LoVo (cell line): ENCODE measurements around the gene OLFML2B.

ENCODE experiments used
- DNase-seq: peaks from one replicate; pipeline ENCODE4 v3.0.0-alpha.2; 2016; ENCODE audit warnings: low spot score

The OLFML2B gene

DNA sequence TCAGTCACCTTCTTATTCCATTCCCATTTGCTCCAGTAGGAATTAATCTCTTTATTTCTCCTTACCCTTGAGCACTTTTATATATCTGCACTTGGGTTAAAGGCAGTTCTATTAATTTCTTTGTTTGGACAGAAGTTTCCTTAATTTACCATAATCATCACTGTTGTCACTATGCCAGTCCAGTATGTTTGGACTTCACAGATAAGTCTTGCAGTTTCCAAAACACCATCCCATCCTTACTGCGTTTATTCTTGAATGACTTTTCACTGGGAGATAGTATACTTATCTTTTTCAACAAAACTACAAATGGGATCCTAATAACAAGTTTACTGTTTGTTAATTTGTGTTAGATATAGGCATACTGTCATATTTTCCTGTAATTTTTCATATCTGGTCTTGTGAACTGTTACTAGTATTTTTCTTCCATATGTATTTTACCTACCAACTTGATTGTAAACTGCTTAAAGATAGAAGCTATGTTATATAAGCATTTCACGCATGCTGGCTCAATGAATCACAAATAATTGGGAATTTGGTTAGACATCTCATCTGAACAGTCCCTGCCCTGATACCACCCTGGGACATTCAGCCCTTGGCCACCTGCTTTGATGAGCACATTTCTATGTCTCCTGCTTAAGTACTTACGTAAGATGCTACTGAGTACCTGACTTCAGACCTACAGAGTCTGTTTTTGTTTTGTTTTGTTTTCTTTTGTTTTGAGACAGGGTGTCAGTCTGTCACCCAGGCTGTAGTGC, 78.2 kb downstream of the OLFML2B start:
- no peak for DNase-seq

DNA sequence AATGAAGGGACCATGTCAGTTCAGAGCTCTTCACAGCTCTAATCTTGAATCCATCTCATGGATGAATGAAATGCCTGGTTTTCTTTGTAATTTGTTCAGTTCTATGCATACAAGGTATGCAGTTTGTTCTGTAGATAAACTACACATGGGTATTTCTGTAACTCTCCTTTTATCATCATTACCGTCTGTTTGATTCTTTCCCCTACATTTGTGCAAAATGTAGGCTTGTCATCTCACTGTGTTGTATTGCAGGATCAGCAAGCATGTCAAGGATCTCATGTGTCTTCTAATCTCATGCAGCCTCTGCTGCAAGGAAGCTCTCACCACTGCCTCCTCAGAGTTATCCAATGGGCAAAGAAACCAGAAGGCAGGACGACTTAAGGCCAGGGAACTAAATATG, 79.3 kb downstream of the OLFML2B start:
- DNase-seq = no peak

DNA sequence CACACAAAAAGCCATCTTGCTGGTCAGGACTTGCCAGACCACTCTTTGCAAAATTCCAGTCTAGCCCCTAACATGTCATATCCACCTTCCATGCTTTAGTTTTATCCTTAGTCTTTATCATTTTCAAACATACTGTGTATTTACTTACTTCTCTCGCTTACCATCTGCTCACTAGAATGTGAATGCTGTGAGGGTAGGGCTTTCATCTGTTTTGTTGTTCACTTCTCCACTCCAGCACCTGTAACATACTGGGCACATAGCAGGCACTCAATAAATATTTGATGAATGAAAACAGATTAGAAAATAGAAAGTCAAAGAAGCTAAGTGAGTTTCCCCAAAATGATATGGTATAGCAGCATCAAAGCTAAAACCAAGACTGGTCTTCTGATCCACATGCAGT, 79.9 kb downstream of the OLFML2B start:
- DNase-seq = no peak

DNA sequence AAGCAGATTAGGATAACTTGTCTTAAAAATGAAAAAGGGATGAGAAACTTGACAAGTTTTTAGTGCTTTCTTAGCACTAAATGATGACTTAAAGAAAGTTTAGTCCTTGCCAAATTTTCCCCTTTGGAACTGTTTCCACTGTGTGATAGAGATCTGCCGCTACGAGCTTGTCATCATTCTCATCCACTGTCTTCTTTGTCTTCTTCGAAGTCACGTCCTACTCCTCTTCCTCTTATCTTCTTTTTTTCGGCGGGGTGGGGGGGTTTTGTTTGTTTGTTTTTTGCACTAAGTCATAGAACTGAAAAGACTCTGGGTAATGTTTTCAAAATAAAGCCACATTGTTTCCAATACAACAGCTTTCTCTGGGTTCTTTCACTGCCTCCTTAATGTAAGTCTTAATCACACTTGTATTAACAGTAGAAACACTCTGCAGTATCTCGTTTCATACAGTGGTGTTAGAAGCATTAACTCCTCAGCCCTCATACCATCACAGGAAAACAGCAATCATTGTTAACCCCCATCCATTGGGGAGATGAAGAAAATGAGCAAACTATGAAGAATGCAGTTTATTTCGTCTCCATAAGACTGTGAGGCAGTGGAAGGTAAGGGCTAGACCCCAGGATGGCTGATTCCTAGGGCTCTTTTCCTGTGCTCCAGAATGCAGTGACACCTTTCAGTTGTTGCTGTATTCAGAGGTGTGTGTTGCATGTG, 81.8 kb downstream of the OLFML2B start:
- no peak for DNase-seq

DNA sequence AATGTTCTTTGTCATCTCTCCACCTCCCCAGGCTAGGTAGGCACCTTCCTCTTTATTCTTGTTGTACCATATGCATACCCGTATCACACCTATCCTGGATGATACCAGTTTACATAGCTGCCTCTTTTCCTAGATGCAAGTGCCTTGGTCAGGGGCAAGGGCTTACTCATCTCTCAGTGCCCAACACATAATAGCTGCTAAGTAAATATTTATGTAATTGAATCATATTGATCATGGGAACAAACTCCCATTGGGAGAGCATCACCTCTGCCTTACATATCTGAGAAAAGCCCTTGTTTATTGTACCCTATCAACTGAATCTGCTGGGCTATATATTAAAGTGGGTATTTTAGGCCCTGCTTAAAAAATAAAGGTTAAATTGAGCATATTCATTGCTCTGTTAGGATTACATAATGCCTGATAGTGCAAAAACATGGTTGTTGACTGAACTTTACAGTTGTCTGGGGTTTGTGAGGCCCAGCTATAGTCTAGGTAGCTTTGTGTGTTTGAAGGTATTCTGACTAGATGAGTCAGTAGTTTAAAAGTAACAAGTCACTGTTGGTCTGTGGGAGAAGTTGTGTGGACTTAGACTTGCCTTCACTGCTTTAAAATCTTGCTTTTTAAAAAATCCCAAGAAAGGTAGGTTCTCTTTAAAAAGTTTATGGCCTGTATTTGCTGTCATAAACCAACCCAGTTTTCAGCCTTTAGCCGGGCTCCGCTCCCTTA, 82.6 kb downstream of the OLFML2B start:
- no peak for DNase-seq

DNA sequence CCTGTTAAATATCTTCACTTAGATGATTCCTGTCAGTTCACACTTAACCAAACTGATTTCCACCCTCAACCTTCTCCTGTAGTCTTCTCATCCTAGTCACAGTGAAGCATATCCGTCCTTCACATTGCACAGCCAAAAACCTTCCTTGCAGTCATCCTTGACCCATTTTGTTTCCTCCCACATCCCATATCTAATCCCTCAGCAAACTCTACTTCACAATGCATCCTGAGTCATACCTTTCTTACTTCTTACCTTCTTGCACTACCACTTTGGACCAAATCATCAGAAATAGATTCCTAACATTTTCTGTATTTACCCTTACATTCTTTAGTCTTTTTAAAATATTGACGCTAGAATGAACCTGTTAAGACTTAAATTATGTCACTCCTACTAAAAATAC, 86.9 kb downstream of the OLFML2B start:
- no peak for DNase-seq

DNA sequence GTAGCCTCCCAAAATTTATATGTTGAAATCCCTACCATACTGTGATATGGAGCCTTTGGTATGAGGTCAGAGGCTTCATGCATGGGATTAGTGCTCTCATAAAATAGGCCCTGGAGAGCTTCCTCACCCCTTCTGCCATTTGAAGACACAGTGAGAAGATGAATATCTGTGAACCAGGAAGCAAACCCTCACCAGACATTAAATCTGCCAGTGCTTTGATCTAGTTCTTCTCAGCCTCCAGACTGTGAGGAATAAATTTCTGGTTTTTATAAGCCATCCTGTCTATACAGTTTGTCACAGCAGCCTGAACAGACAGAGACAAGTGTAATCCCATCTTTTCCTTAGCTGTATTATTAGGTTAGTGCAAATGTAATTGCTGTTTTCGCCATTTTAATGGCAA, 88.4 kb downstream of the OLFML2B start:
- DNase-seq = no peak

DNA sequence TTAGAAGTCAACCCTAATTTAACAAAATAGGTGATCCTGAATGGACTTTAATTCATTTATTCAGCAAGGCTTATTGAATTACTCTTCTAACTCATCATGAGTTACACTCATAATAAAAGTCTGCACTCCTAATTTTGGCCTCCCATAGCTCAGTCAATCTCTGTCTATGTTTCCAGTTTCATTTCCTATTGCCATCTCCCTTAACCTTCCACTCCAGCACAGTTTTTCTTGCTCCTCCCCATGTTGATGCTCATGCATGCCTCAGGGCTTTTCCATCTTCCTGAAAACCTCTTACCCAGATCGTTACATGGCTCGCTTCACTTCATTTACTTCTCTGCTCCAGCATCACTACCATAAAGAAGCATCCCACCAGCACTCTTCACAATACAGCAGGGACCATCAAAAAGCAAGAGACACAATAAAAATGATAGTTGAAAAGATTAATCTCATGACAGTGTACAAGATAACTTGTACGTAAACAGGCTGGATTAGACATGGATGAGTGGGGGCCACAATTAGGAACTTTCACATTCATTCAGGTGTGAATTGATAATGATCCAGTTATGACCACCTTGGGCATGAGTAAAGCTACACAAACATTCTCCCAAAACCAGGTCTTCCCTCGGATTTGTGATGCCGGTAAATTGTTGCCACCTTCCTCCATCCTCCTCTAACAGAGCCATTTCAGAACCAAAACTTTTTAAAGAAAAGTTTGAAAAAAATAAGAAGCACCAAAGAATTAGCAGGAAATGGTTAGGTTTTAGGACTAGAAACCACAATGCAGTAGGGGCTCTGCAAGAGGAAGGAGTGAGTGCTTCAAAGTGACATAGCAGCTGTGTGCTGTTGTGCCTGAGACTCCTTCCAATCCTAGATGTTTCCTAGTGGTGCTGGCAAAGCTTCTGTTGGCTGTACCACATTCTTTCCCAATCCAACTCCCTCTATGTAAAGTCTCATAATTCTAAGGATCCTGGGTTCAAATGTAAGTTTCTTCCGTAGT, 89.8 kb downstream of the OLFML2B start:
- DNase-seq = no peak
